CD4-positive, alpha-beta memory T cell (primary cell): ENCODE results near the gene FBXO38. TPM values are rescaled to one million over a fixed set of nuclear protein-coding genes. Genes with fewer than 3 reads are reported as not detected.

Experiments
- CTCF ChIA-PET: fragments of 350-600 bp; sonication (Branson Sonifier 250); formaldehyde crosslinking; loops from one replicate; lab custom pipeline; 2021; ENCODE audit warnings: inconsistent platforms; ENCODE audit not compliant: partially characterized antibody; lab: Charles Lee
- POLR2A ChIA-PET: fragments of 350-600 bp; sonication (Branson Sonifier 250); formaldehyde crosslinking; loops from one replicate; lab custom pipeline; 2021; ENCODE audit not compliant: partially characterized antibody; lab: Charles Lee
- DNase-seq, 5 donors: peaks; one replicate each; pipeline versions ENCODE4 v3.0.0 to v3.0.0-alpha.2; 2020 to 2022; ENCODE audit warnings: mixed read lengths in 1 of 5
- H3K27ac ChIP-seq: one replicate; pipeline ENCODE4 v1.7.0; 2013; ENCODE audit warnings: low read depth, low read length
- H3K27me3 ChIP-seq: 2 replicates; pipeline ENCODE4 v1.7.0; 2013; ENCODE audit warnings: mild to moderate bottlenecking, low read length, moderate library complexity; ENCODE audit not compliant: insufficient read depth
- H3K36me3 ChIP-seq: 2 replicates; pipeline ENCODE4 v1.7.0; 2013; ENCODE audit warnings: mild to moderate bottlenecking, low read length, moderate library complexity; ENCODE audit not compliant: insufficient read depth
- H3K4me1 ChIP-seq: 2 replicates; pipeline ENCODE4 v1.7.0; 2013; ENCODE audit warnings: mild to moderate bottlenecking, low read length, moderate library complexity; ENCODE audit not compliant: insufficient read depth
- H3K4me3 ChIP-seq, 2 donors: one replicate each; pipeline ENCODE4 v1.7.0; 2013; ENCODE audit warnings: low read length in 2 of 2, mild to moderate bottlenecking in 1 of 2
- H3K9me3 ChIP-seq, 2 donors: one replicate each; pipeline ENCODE4 v1.7.0; 2013; ENCODE audit warnings: low read length in 2 of 2, control low read depth in 1 of 2; ENCODE audit not compliant: control insufficient read depth in 1 of 2
- H3K27ac Mint-ChIP-seq, 7 donors: one replicate each; pipeline ENCODE4 v1.8.0; 2020 to 2021; ENCODE audit warnings: mixed read lengths in 7 of 7, mild to moderate bottlenecking in 6 of 7, inconsistent platforms in 3 of 7, moderate library complexity in 3 of 7
- H3K27me3 Mint-ChIP-seq, 2 donors: one replicate each; pipeline ENCODE4 v1.8.0; 2020 to 2021; ENCODE audit warnings: mixed read lengths in 2 of 2
- H3K36me3 Mint-ChIP-seq, 2 donors: one replicate each; pipeline ENCODE4 v1.8.0; 2020 to 2021; ENCODE audit warnings: mixed read lengths in 2 of 2, inconsistent platforms in 1 of 2, mild to moderate bottlenecking in 1 of 2
- H3K4me1 Mint-ChIP-seq, 4 donors: one replicate each; pipeline ENCODE4 v1.8.0; 2020 to 2021; ENCODE audit warnings: mixed read lengths in 4 of 4, mild to moderate bottlenecking in 1 of 4
- H3K4me3 Mint-ChIP-seq, 8 donors: one replicate each; pipeline ENCODE4 v1.8.0; 2020 to 2021; ENCODE audit warnings: mixed read lengths in 8 of 8, mild to moderate bottlenecking in 7 of 8, moderate library complexity in 6 of 8, inconsistent platforms in 3 of 8
- H3K9me3 Mint-ChIP-seq, 8 donors: one replicate each; pipeline ENCODE4 v1.8.0; 2020 to 2021; ENCODE audit warnings: mixed read lengths in 8 of 8, mild to moderate bottlenecking in 5 of 8, inconsistent platforms in 3 of 8, moderate library complexity in 1 of 8
- intact Hi-C: fragments of 100-400 bp; cut with micrococcal nuclease; formaldehyde crosslinking; loops from one replicate; pipeline ENCODE4 v1.15.1; 2023
- polyA plus RNA-seq, 2 donors: library from polyadenylated mRNA; unstranded; fragments of 300-500 nt; fragmentation: Illumina TruSeq; gene quantifications; one replicate each; pipeline ENCODE4 v1.2.3, GENCODE V29; 2021
- total RNA-seq, 2 experiments: library from RNA; stranded (reverse); gene quantifications; one replicate each; pipeline ENCODE4 v1.2.3, GENCODE V29; 2021

FBXO38 gene, protein sequence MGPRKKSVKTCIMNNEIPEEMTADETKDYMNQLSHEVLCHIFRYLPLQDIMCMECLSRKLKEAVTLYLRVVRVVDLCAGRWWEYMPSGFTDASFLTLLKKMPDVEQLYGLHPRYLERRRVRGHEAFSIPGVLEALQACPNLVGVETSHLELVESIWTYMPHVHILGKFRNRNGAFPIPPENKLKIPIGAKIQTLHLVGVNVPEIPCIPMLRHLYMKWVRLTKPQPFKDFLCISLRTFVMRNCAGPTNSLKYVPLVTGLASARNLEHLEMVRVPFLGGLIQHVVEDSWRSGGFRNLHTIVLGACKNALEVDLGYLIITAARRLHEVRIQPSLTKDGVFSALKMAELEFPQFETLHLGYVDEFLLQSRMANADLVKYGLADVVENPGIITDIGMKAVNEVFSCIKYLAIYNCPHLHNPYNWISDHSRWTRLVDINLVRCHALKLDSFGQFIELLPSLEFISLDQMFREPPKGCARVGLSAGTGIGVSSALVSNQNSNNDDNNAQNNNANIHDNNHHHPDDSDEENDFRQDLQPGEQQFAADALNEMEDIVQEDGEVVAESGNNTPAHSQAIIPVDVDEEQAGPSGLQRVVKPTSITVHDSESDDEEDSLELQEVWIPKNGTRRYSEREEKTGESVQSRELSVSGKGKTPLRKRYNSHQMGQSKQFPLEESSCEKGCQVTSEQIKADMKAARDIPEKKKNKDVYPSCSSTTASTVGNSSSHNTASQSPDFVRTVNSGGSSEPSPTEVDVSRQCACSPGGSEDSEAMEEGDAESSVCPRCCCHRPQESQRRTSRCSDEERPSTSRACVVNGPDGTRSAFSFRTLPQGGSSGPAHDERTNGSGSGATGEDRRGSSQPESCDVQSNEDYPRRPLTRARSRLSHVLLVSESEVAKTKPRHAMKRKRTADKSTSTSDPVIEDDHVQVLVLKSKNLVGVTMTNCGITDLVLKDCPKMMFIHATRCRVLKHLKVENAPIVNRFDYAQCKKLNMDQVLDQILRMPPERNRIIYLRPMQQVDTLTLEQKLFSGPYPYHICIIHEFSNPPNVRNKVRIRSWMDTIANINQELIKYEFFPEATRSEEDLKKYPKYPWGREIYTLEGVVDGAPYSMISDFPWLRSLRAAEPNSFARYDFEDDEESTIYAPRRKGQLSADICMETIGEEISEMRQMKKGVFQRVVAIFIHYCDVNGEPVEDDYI
- 10 to 100 TPM; 77.3 to 78.3 TPM for total RNA-seq
- 10 to 100 TPM in 1 of 2 donors, 1 to 10 TPM in 1; 7.6 to 24.3 TPM for polyA plus RNA-seq

- Histone ChIP-seq H3K27me3 (no peaks in the 10 kb centered on the region), H3K27ac (peak within 1 kb of the TSS; percentile 93), H3K4me3 (peak within 1 kb of the TSS; percentile 82 to 86), H3K36me3 (no peaks in the 10 kb centered on the region), H3K9me3 (no peaks in the 10 kb centered on the region), H3K4me1 (peaks cover 47% of the 10 kb centered on the region)
- Mint-ChIP-seq H3K27me3 (no peaks in the 10 kb centered on the region), H3K9me3 (peaks cover 0 to 2% (median 0%) of the 10 kb centered on the region in 8 donors), H3K27ac (peak within 1 kb of the TSS; percentile 90 to 100 (median 99)), H3K36me3 (peaks cover 11 to 21% of the 10 kb centered on the region in 2 donors), H3K4me3 (peak within 1 kb of the TSS; percentile 86 to 97 (median 92)), H3K4me1 (peaks cover 42 to 71% (median 59%) of the 10 kb centered on the region in 4 donors)
- CTCF ChIA-PET = interaction anchor here (0.9 kb wide), 2 partner anchors 9 to 10 kb away, joined by 3 read pairs; no protein-coding TSS in a partner anchor
- POLR2A ChIA-PET = interaction anchor here (0.6 to 1.4 kb wide), 3 partner anchors 9 to 298 kb away, joined by 3 read pairs; no protein-coding TSS in a partner anchor
- DNase-seq = peak; percentile 97 to 99 (median 97)
- intact Hi-C loops = loop anchor here (1.0 to 10.0 kb wide), 5 partner anchors 443 to 1937 kb away; partner anchors contain the start of genes ADRB2, CSNK1A1, GRPEL2 and TCERG1
These were observed at the start of gene FBXO38 for GRCh38 chr5:148383564-148384379. TSS of gene FBXO38 (plus strand) at chr5:148383958. CDS start at chr5:148394777, 10,819 bp downstream.

- intact Hi-C loops = no loop called here
- H3K27ac Mint-ChIP-seq = no peak within 1 kb of the TSS
- Histone ChIP-seq H3K27ac (no peak within 1 kb of the TSS), H3K27me3 (no peaks in the 10 kb centered on the region), H3K36me3 (no peaks in the 10 kb centered on the region), H3K4me3 (no peak within 1 kb of the TSS), H3K4me1 (no peaks in the 10 kb centered on the region), H3K9me3 (no peaks in the 10 kb centered on the region)
- H3K27me3 Mint-ChIP-seq = peaks cover 3 to 4% of the 10 kb centered on the region in 2 donors
- no peaks in the 10 kb centered on the region for H3K4me1 Mint-ChIP-seq
- no peak for DNase-seq
- peaks cover 0 to 15% (median 7%) of the 10 kb centered on the region in 8 donors for H3K9me3 Mint-ChIP-seq
- POLR2A ChIA-PET = no interaction called here
- CTCF ChIA-PET = no interaction called here
- H3K4me3 Mint-ChIP-seq = no peak within 1 kb of the TSS
- peaks cover 1 to 5% of the 10 kb centered on the region in 2 donors for H3K36me3 Mint-ChIP-seq
These were observed 48.5 kb upstream of the FBXO38 start, which contains the start of gene SPINK9 for GRCh38 chr5:148335259-148335658. TSS of gene SPINK9 (plus strand) at chr5:148335559. CDS start at chr5:148335614, 55 bp downstream.

GRCh38 chr5:148336704-148337435, 46.9 kb upstream of the FBXO38 start:
- H3K27ac Mint-ChIP-seq = no peak overlapping the region
- H3K9me3 Mint-ChIP-seq = peaks cover 0 to 7% (median 0%) of the 10 kb centered on the region in 8 donors
- Histone ChIP-seq H3K4me1 (no peaks in the 10 kb centered on the region), H3K36me3 (no peaks in the 10 kb centered on the region), H3K27me3 (no peaks in the 10 kb centered on the region), H3K4me3 (no peak overlapping the region), H3K9me3 (no peaks in the 10 kb centered on the region), H3K27ac (no peak overlapping the region)
- H3K27me3 Mint-ChIP-seq = peaks cover 0 to 3% of the 10 kb centered on the region in 2 donors
- no peak for DNase-seq
- H3K36me3 Mint-ChIP-seq = peaks cover 0 to 7% of the 10 kb centered on the region in 2 donors
- intact Hi-C loops = no loop called here
- POLR2A ChIA-PET = no interaction called here
- H3K4me3 Mint-ChIP-seq = no peak overlapping the region
- CTCF ChIA-PET = interaction anchor here (1.8 kb wide), 1 partner anchor 37 kb away, joined by 3 read pairs; no protein-coding TSS in a partner anchor
- no peaks in the 10 kb centered on the region for H3K4me1 Mint-ChIP-seq

DNA sequence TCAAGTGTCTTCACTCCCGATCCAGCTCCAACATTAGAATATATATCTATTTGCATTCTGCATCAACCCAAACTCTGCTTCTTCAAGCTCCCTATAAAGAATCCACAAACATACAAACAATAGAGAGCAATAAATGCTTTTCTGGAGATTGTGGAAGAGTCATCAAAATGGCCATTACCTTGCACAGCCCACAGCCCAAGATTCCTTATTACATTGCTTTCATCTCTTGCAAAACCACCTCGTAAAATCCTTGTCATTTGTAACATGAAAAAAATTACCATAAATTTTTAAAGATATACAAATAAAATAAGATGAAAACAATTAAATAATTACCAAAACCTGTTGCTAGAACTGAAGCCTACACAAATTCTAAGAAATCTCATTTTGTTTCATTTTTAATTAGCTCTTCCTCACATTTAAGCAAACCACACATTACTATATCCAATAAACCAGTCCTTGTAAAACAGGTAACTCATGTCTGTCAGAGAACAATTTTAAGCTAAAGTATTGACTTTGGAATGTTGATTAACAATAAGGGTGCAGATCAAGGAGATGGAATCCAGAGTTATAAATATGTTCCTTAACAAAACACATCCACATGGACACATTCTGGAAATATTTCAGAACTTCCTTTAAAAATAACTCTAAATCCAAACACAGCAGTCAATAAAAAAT, 41.2 kb upstream of the FBXO38 start:
- Mint-ChIP-seq H3K27ac (no peak overlapping the region), H3K4me3 (no peak overlapping the region), H3K36me3 (peaks cover 0 to 4% of the 10 kb centered on the region in 2 donors), H3K9me3 (no peaks in the 10 kb centered on the region), H3K27me3 (no peaks in the 10 kb centered on the region), H3K4me1 (no peaks in the 10 kb centered on the region)
- ChIA-PET CTCF (no interaction called here), POLR2A (no interaction called here)
- Histone ChIP-seq H3K4me1 (no peaks in the 10 kb centered on the region), H3K36me3 (no peaks in the 10 kb centered on the region), H3K9me3 (no peaks in the 10 kb centered on the region), H3K4me3 (no peak overlapping the region), H3K27me3 (no peaks in the 10 kb centered on the region), H3K27ac (no peak overlapping the region)
- DNase-seq = no peak
- intact Hi-C loops = no loop called here

DNA sequence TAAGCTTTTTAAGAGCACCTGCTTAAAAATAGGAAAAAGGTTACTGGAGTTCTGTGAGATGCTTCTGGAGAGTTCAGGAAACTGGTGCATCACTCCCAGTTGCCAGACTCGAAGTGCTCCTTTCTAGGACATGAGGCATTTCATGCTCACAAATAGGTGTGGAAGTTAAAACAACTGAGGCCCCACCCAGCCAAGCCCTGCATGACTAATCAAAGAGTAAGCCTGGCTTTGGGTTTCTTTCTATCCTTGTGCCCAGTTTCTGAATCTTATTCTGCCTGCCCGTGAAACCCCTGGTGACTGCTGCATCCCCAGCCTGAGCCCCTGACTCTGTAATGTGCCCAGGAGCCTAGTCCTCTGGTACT, 40.7 kb upstream of the FBXO38 start:
- ChIA-PET CTCF (no interaction called here), POLR2A (no interaction called here)
- Mint-ChIP-seq H3K27ac (no peak overlapping the region), H3K9me3 (no peaks in the 10 kb centered on the region), H3K4me3 (no peak overlapping the region), H3K27me3 (no peaks in the 10 kb centered on the region), H3K4me1 (no peaks in the 10 kb centered on the region), H3K36me3 (peaks cover 0 to 4% of the 10 kb centered on the region in 2 donors)
- Histone ChIP-seq H3K4me1 (no peaks in the 10 kb centered on the region), H3K27ac (no peak overlapping the region), H3K27me3 (no peaks in the 10 kb centered on the region), H3K4me3 (no peak overlapping the region), H3K9me3 (no peaks in the 10 kb centered on the region), H3K36me3 (no peaks in the 10 kb centered on the region)
- intact Hi-C loops = no loop called here
- no peak for DNase-seq
